KMS-11 (cell line): ENCODE data around the gene ATF1.
"Not testable (repeated sequence)": the region's sequence is repeated elsewhere in the genome, so short reads cannot be mapped to it uniquely, and the experiment has no call there.

ENCODE experiments used
- H2AFZ ChIP-seq: fragments of 200-600 bp; sonication (generic); 2 replicates; pipeline ENCODE4 v1.6.1; 2016; ENCODE audit warnings: antibody characterized with exemption, mixed run types, low read depth
- H3K27ac ChIP-seq: fragments of 200-600 bp; sonication (generic); 2 replicates; pipeline ENCODE4 v1.6.1; 2016; ENCODE audit warnings: mild to moderate bottlenecking, mixed run types
- H3K27me3 ChIP-seq: fragments of 200-600 bp; sonication (generic); 2 replicates; pipeline ENCODE4 v1.6.1; 2017; ENCODE audit warnings: mild to moderate bottlenecking, low read depth, mixed run types, moderate library complexity; ENCODE audit not compliant: insufficient read depth
- H3K36me3 ChIP-seq: fragments of 200-600 bp; sonication (generic); 2 replicates; pipeline ENCODE4 v1.6.1; 2017; ENCODE audit warnings: mild to moderate bottlenecking, mixed run types; ENCODE audit not compliant: insufficient read depth
- H3K4me1 ChIP-seq: fragments of 200-600 bp; sonication (generic); 2 replicates; pipeline ENCODE4 v1.6.1; 2016; ENCODE audit warnings: mild to moderate bottlenecking, low read depth, mixed run types; ENCODE audit not compliant: poor library complexity, severe bottlenecking
- H3K4me2 ChIP-seq: fragments of 200-600 bp; sonication (generic); 2 replicates; pipeline ENCODE4 v1.7.0; 2016; ENCODE audit warnings: mild to moderate bottlenecking, mixed run types
- H3K4me3 ChIP-seq: fragments of 200-600 bp; sonication (generic); IDR thresholded peaks from 2 replicates; pipeline ENCODE4 v1.6.1; 2017; ENCODE audit warnings: low read depth, low read length, mixed read lengths; ENCODE audit not compliant: insufficient read depth
- H3K79me2 ChIP-seq: fragments of 200-600 bp; sonication (generic); 2 replicates; pipeline ENCODE4 v1.6.1; 2016; ENCODE audit warnings: low read depth, mixed run types; ENCODE audit not compliant: insufficient read depth
- H3K9ac ChIP-seq: fragments of 200-600 bp; sonication (generic); 2 replicates; pipeline ENCODE4 v1.6.1; 2016; ENCODE audit warnings: mild to moderate bottlenecking, mixed run types
- H4K20me1 ChIP-seq: fragments of 200-600 bp; sonication (generic); 2 replicates; pipeline ENCODE4 v1.6.1; 2016; ENCODE audit warnings: mild to moderate bottlenecking, mixed run types; ENCODE audit not compliant: insufficient read depth
- CTCF ChIP-seq: fragments of 200-600 bp; sonication (generic); conservative IDR thresholded peaks from 2 replicates; pipeline ENCODE4 v1.6.1; 2017; ENCODE audit warnings: low read depth, mild to moderate bottlenecking, antibody characterized with exemption, low read length, moderate library complexity, mixed read lengths

The ATF1 gene

GRCh38 chr12:50859621-50860310 is 95.9 kb downstream of the ATF1 start:
- H3K27ac ChIP-seq, result no peak overlapping the region
- no peaks in the 10 kb centered on the region for H3K4me1 ChIP-seq
- no peak overlapping the region for H3K9ac ChIP-seq
- no peaks in the 10 kb centered on the region for H3K79me2 ChIP-seq
- no peak for TF ChIP-seq CTCF
- H3K4me2 ChIP-seq, result no peak overlapping the region
- H3K27me3 ChIP-seq, result no peaks in the 10 kb centered on the region
- H2AFZ ChIP-seq, result no peak overlapping the region
- H3K36me3 ChIP-seq, result no peaks in the 10 kb centered on the region
- no peak overlapping the region for H3K4me3 ChIP-seq
- no peaks in the 10 kb centered on the region for H4K20me1 ChIP-seq

- H3K4me1 ChIP-seq, result peaks cover 6% of the 10 kb centered on the region
- no peak overlapping the region for H3K9ac ChIP-seq
- no peak overlapping the region for H2AFZ ChIP-seq
- H4K20me1 ChIP-seq, result no peaks in the 10 kb centered on the region
- no peaks in the 10 kb centered on the region for H3K79me2 ChIP-seq
- H3K4me3 ChIP-seq, result no peak overlapping the region
- H3K27ac ChIP-seq, result no peak overlapping the region
- no peak overlapping the region for H3K4me2 ChIP-seq
- H3K36me3 ChIP-seq, result no peaks in the 10 kb centered on the region
- H3K27me3 ChIP-seq, result no peaks in the 10 kb centered on the region
- TF ChIP-seq CTCF, result no peak
Measured at GRCh38 chr12:50862316-50862715, 98.4 kb downstream of the ATF1 start.

- no peak overlapping the region for H3K4me3 ChIP-seq
- no peak overlapping the region for H3K27ac ChIP-seq
- H3K4me1 ChIP-seq, result peaks cover 6% of the 10 kb centered on the region
- no peak overlapping the region for H3K9ac ChIP-seq
- no peak overlapping the region for H3K4me2 ChIP-seq
- no peak overlapping the region for H2AFZ ChIP-seq
- H4K20me1 ChIP-seq, result no peaks in the 10 kb centered on the region
- no peaks in the 10 kb centered on the region for H3K27me3 ChIP-seq
- no peak for TF ChIP-seq CTCF
- H3K79me2 ChIP-seq, result no peaks in the 10 kb centered on the region
- no peaks in the 10 kb centered on the region for H3K36me3 ChIP-seq
Measured at GRCh38 chr12:50865266-50865665, 101.4 kb downstream of the ATF1 start.

GRCh38 chr12:50868881-50869280 is 105.0 kb downstream of the ATF1 start:
- H3K27ac ChIP-seq, H3K4me3 ChIP-seq, H2AFZ ChIP-seq, H3K4me1 ChIP-seq, H3K4me2 ChIP-seq, H3K9ac ChIP-seq, H3K27me3 ChIP-seq, H3K36me3 ChIP-seq, H3K79me2 ChIP-seq, H4K20me1 ChIP-seq: not testable (repeated sequence)
